Measurements from ENCODE around the gene DDX3X. TPM values are rescaled to one million over a fixed set of nuclear protein-coding genes. Genes with fewer than 3 reads are reported as not detected.

Gene DDX3X
- total and polyA plus RNA-seq, 2 experiments from 2014 or later = 124 to 202 TPM

GRCh38 chrX:41384051-41384705 is 50.2 kb downstream of the DDX3X start:
- no peaks in the 10 kb centered on the region for H3K9me3 ChIP-seq (ENCODE audit: low read depth)
- peak overlapping the region; percentile 89 for H3K27ac ChIP-seq
- no peak overlapping the region for H3K4me3 ChIP-seq
- H3K9me2 ChIP-seq (replicated peaks; ENCODE audit: insufficient read depth) = no peaks in the 10 kb centered on the region
- no peaks in the 10 kb centered on the region for H3K36me3 ChIP-seq (replicated peaks; ENCODE audit: insufficient read depth, low read depth)
- H3K79me2 ChIP-seq = no peaks in the 10 kb centered on the region
- DNase-seq (ENCODE audit: low spot score) = peak; percentile 76
- no peaks in the 10 kb centered on the region for H3K27me3 ChIP-seq
- 74% methylated on average over 9 of the region's 10 CpGs for WGBS (ENCODE audit: low lambda C conversion rate, missing lambda C conversion rate)
- no peaks in the 10 kb centered on the region for H4K20me1 ChIP-seq (ENCODE audit: insufficient read depth, poor library complexity, severe bottlenecking)
- H3K4me2 ChIP-seq = peak overlapping the region; percentile 60
- peaks cover 3% of the 10 kb centered on the region for H3K4me1 ChIP-seq (ENCODE audit: insufficient read depth)
- TF ChIP-seq EZH2 (IDR thresholded peaks at IDR 0.05; ENCODE audit: borderline replicate concordance) (no peak), EZH2phosphoT487 (IDR thresholded peaks at IDR 0.05; ENCODE audit: low read depth, severe bottlenecking, unreplicated experiment) (no peak)
- TF ChIP-seq, protein P1, sequence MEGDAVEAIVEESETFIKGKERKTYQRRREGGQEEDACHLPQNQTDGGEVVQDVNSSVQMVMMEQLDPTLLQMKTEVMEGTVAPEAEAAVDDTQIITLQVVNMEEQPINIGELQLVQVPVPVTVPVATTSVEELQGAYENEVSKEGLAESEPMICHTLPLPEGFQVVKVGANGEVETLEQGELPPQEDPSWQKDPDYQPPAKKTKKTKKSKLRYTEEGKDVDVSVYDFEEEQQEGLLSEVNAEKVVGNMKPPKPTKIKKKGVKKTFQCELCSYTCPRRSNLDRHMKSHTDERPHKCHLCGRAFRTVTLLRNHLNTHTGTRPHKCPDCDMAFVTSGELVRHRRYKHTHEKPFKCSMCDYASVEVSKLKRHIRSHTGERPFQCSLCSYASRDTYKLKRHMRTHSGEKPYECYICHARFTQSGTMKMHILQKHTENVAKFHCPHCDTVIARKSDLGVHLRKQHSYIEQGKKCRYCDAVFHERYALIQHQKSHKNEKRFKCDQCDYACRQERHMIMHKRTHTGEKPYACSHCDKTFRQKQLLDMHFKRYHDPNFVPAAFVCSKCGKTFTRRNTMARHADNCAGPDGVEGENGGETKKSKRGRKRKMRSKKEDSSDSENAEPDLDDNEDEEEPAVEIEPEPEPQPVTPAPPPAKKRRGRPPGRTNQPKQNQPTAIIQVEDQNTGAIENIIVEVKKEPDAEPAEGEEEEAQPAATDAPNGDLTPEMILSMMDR (IDR thresholded peaks at IDR 0.05; ENCODE audit: poor library complexity) = no peak
- H2AFZ ChIP-seq = no peak overlapping the region

DNA sequence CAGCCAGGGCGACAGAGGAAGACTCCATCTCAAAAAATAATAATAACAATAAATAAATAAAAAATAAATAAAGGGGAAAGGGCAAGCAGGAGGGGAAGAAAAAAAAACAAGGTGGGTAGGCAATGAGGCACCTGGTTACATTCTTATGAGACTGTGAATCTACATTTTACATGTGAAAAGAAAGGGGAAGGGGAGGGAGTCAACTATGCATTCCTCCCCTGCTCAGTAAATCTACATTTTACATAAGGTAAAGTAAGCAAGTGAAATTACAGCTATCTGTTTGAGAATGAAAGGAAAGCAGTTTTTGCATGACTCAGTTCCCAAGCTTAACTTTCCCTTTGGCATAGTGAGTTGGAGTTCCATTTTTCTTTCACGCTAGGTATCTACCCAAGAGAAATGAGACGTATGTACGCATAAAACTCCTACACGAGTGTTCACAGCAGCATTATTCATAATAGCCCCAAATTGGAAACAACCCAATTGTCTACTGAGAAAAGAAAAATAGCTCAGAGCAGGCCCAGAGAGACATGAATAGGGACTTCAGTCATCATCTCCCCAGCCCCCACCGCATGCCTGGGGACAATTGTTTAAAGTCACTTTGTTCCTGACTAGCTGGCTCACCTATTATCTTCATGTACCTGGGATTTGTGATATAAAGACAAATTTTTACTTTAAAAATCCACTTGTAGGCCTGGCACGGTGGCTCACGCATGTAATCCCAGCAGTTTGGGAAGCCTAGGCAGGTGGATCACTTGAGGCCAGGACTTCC is 52.4 kb downstream of the DDX3X start:
- WGBS (ENCODE audit: low lambda C conversion rate, missing lambda C conversion rate) = 80% methylated on average over 8 of the region's 8 CpGs
- Histone ChIP-seq H3K4me2 (no peak overlapping the region), H3K36me3 (replicated peaks; ENCODE audit: insufficient read depth, low read depth) (no peaks in the 10 kb centered on the region), H2AFZ (no peak overlapping the region), H3K4me1 (ENCODE audit: insufficient read depth) (peaks cover 3% of the 10 kb centered on the region), H3K27ac (no peak overlapping the region), H3K4me3 (no peak overlapping the region), H3K9me3 (ENCODE audit: low read depth) (no peaks in the 10 kb centered on the region), H3K79me2 (no peaks in the 10 kb centered on the region), H3K27me3 (no peaks in the 10 kb centered on the region), H3K9me2 (replicated peaks; ENCODE audit: insufficient read depth) (no peaks in the 10 kb centered on the region), H4K20me1 (ENCODE audit: insufficient read depth, poor library complexity, severe bottlenecking) (no peaks in the 10 kb centered on the region)
- DNase-seq (ENCODE audit: low spot score) = no peak
- TF ChIP-seq EZH2 (IDR thresholded peaks at IDR 0.05; ENCODE audit: borderline replicate concordance) (no peak), EZH2phosphoT487 (IDR thresholded peaks at IDR 0.05; ENCODE audit: low read depth, severe bottlenecking, unreplicated experiment) (no peak)
- TF ChIP-seq, protein P1 (IDR thresholded peaks at IDR 0.05; ENCODE audit: poor library complexity) = no peak

DNA sequence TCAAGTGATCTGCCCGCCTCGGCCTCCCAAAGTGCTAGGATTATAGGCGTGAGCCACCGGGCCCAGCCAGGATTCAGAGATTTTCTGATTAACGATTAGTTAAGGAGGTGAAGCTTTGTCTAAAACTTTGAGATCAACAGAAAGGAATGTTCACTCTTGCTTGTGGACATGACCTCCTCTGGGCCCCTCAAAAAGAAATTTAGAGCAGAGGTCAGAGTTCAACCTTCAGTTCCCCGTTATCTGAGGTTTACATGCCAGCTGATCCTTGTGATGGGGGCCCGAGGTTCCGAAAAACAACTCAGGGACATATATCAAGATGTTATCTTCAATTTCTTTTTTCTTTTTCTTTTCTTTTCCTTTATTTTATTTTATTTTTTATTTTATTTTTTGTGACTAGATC is 54.6 kb downstream of the DDX3X start:
- TF ChIP-seq EZH2phosphoT487 (IDR thresholded peaks at IDR 0.05; ENCODE audit: low read depth, severe bottlenecking, unreplicated experiment) = no peak
- TF ChIP-seq EZH2 (IDR thresholded peaks at IDR 0.05; ENCODE audit: borderline replicate concordance) = no peak
- TF ChIP-seq, protein P1 (IDR thresholded peaks at IDR 0.05; ENCODE audit: poor library complexity) = no peak
- Histone ChIP-seq H3K36me3 (replicated peaks; ENCODE audit: insufficient read depth, low read depth) (no peaks in the 10 kb centered on the region), H3K9me3 (ENCODE audit: low read depth) (no peaks in the 10 kb centered on the region), H3K4me1 (ENCODE audit: insufficient read depth) (peaks cover 1% of the 10 kb centered on the region), H2AFZ (no peak overlapping the region), H3K4me3 (no peak overlapping the region), H4K20me1 (ENCODE audit: insufficient read depth, poor library complexity, severe bottlenecking) (no peaks in the 10 kb centered on the region), H3K27me3 (no peaks in the 10 kb centered on the region), H3K4me2 (no peak overlapping the region), H3K27ac (no peak overlapping the region), H3K79me2 (no peaks in the 10 kb centered on the region), H3K9me2 (replicated peaks; ENCODE audit: insufficient read depth) (no peaks in the 10 kb centered on the region)
- WGBS (ENCODE audit: low lambda C conversion rate, missing lambda C conversion rate) = 79% methylated on average over 8 of the region's 8 CpGs
- DNase-seq (ENCODE audit: low spot score) = no peak
